ENCODE data around the gene SLC4A9. TPM values are rescaled to one million over a fixed set of nuclear protein-coding genes. Genes with fewer than 3 reads are reported as not detected.

The SLC4A9 gene
- total RNA-seq, 1 donor from 2014 or later = not detected

GRCh38 chr5:140408750-140409241 lies 48.8 kb downstream of the SLC4A9 start:
- H3K4me3 Mint-ChIP-seq (ENCODE audit: unreplicated experiment) = no peak overlapping the region
- DNase-seq (ENCODE audit: low spot score) = no peak
- H3K27me3 Mint-ChIP-seq (ENCODE audit: low read depth) = no peaks in the 10 kb centered on the region
- no peaks in the 10 kb centered on the region for H3K9me3 Mint-ChIP-seq (ENCODE audit: low read depth)
- no peak overlapping the region for H3K27ac Mint-ChIP-seq (ENCODE audit: unreplicated experiment)
- H3K36me3 Mint-ChIP-seq (ENCODE audit: low read depth) = no peaks in the 10 kb centered on the region
- peaks cover 18% of the 10 kb centered on the region for H3K4me1 Mint-ChIP-seq (ENCODE audit: low read depth)
- no peak for TF ChIP-seq CTCF (IDR thresholded peaks at IDR 0.05)

- Mint-ChIP-seq H3K27ac (ENCODE audit: unreplicated experiment) (no peak overlapping the region), H3K36me3 (ENCODE audit: low read depth) (peaks cover 3% of the 10 kb centered on the region), H3K4me1 (ENCODE audit: low read depth) (peaks cover 4% of the 10 kb centered on the region), H3K27me3 (ENCODE audit: low read depth) (no peaks in the 10 kb centered on the region), H3K4me3 (ENCODE audit: unreplicated experiment) (no peak overlapping the region), H3K9me3 (ENCODE audit: low read depth) (no peaks in the 10 kb centered on the region)
- no peak for TF ChIP-seq CTCF (IDR thresholded peaks at IDR 0.05)
- DNase-seq (ENCODE audit: low spot score) = no peak
Measured at GRCh38 chr5:140413230-140413629, 53.2 kb downstream of the SLC4A9 start.

GRCh38 chr5:140417235-140417634 lies 57.2 kb downstream of the SLC4A9 start:
- Mint-ChIP-seq H3K9me3 (ENCODE audit: low read depth) (no peaks in the 10 kb centered on the region), H3K4me1 (ENCODE audit: low read depth) (peaks cover 8% of the 10 kb centered on the region), H3K36me3 (ENCODE audit: low read depth) (peaks cover 3% of the 10 kb centered on the region), H3K4me3 (ENCODE audit: unreplicated experiment) (no peak overlapping the region), H3K27ac (ENCODE audit: unreplicated experiment) (no peak overlapping the region), H3K27me3 (ENCODE audit: low read depth) (no peaks in the 10 kb centered on the region)
- TF ChIP-seq CTCF (IDR thresholded peaks at IDR 0.05) = no peak
- no peak for DNase-seq (ENCODE audit: low spot score)

GRCh38 chr5:140418862-140419520 lies 59.0 kb downstream of the SLC4A9 start:
- Mint-ChIP-seq H3K36me3 (ENCODE audit: low read depth) (peaks cover 3% of the 10 kb centered on the region), H3K27me3 (ENCODE audit: low read depth) (no peaks in the 10 kb centered on the region), H3K9me3 (ENCODE audit: low read depth) (no peaks in the 10 kb centered on the region), H3K27ac (ENCODE audit: unreplicated experiment) (no peak overlapping the region), H3K4me3 (ENCODE audit: unreplicated experiment) (no peak overlapping the region), H3K4me1 (ENCODE audit: low read depth) (peaks cover 14% of the 10 kb centered on the region)
- no peak for TF ChIP-seq CTCF (IDR thresholded peaks at IDR 0.05)
- DNase-seq (ENCODE audit: low spot score) = no peak

GRCh38 chr5:140420226-140420570 lies 60.2 kb downstream of the SLC4A9 start:
- no peak for DNase-seq (ENCODE audit: low spot score)
- no peak overlapping the region for H3K4me3 Mint-ChIP-seq (ENCODE audit: unreplicated experiment)
- H3K36me3 Mint-ChIP-seq (ENCODE audit: low read depth) = peaks cover 3% of the 10 kb centered on the region
- H3K27me3 Mint-ChIP-seq (ENCODE audit: low read depth) = no peaks in the 10 kb centered on the region
- H3K27ac Mint-ChIP-seq (ENCODE audit: unreplicated experiment) = no peak overlapping the region
- H3K4me1 Mint-ChIP-seq (ENCODE audit: low read depth) = peaks cover 18% of the 10 kb centered on the region
- no peak for TF ChIP-seq CTCF (IDR thresholded peaks at IDR 0.05)
- H3K9me3 Mint-ChIP-seq (ENCODE audit: low read depth) = no peaks in the 10 kb centered on the region

Measured in chondrocyte (in vitro differentiated cells).